ENCODE measurements around the gene EPB42. TPM values are rescaled to one million over a fixed set of nuclear protein-coding genes. Genes with fewer than 3 reads are reported as not detected.

The EPB42 gene
- total and polyA plus RNA-seq, 4 donors = 0.60 TPM; not detected in 3

DNA sequence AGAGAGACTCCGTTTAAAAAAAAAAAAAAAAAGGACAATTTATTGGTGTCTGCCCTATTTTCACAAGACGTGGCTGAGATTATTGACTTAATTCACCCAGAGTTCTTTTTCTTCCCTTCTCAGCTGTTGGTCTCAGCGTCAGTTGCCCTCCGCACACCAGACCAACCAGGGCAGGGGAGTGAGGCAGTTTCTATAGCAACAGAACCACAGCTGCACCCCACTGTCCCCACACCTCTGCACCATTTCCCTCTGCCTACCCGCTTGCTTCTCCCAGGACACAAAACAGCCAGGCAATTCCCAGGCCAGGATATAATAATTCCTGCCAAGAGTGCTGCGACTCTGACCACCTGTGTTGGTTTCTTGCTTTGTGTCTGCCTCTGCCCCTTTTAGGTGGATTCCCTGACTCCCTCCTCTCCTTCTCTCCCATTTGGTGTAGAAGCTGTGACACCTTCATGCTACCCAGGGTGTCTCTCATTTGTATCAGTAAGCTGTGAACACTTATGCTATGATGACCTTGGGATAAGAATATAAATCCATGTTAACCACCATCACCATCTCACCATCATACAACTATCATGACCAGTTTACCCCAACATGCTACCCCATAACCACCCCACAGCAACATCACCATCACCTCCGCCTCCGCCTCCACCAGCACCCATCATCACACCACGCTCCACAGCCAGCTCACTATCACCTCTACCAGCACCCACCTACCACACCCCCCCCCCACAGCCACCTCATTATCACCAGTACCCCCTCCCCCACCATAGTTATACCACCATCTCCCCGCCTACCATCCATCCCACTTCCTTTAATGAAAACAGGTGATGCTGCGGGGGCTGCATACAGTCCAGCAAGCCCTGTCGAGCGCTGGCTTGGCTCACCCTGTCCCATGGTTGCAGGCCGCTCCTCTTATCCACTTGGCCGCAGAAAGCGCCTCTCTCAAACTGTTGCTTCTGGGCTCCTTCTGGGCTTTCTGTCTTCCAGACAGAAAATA is 589 bp downstream of the EPB42 start:
- intact Hi-C loops (cut with DNase I) = no loop called here
- Histone ChIP-seq H3K27me3 (ENCODE audit: control insufficient read depth in 1 of 2, insufficient read depth in 2 of 2, low read length in 1 of 2) (no peaks in the 10 kb centered on the region), H3K4me3 (ENCODE audit: low read length in 2 of 2) (no peak overlapping the region), H3K9me3 (ENCODE audit: control insufficient read depth, low read length) (no peaks in the 10 kb centered on the region), H3K27ac (ENCODE audit: low read depth in 1 of 2, low read length in 2 of 2) (no peak overlapping the region), H3K4me1 (ENCODE audit: control insufficient read depth in 1 of 2, insufficient read depth in 2 of 2, low read length in 2 of 2) (no peaks in the 10 kb centered on the region), H3K36me3 (ENCODE audit: control insufficient read depth in 1 of 2, insufficient read depth in 2 of 2, low read length in 1 of 2) (no peaks in the 10 kb centered on the region)
- no peak for ATAC-seq (ENCODE audit: low FRiP score)
- 89 to 90% methylated on average over 16 of the region's 16 CpGs for WGBS, 2 donors
- no peak for DNase-seq

DNA sequence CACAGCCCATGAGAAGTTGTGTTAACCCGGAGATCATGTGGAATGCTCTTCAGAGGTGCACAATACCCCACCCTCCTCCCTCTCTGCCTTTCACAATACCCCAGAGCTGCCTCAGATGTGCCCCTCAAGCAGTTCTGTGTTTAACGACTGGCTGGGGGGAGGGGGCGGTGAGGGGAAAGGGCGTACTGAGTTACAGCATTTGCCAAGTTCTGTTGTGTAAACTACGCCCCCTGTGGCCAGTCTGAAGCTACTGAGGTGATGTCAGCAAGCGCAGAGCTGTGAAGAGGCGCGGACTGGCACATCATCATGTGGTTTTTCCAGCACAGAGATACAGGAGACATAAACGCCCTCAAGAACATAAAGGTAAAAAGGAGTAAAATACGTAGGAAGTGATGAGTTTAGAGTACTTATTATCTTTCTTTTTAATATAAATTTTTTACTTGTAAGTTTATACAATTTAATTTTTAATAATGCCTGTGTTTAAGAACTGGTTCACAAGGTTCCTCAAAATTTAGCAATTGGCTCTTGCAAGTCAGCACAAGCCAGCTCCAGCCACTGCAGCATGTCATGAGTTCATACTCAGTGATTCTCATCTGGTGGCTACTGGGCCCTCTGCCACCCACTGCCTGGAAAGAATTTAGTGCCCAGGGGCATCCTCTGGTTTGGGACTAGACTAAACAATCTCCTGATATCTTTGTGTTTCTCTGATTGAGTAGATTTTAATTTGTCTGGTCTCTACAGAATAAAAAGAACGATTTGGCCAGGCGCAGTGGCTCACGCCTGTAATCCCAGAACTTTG is 1.7 kb downstream of the EPB42 start:
- Histone ChIP-seq H3K27ac (ENCODE audit: low read depth in 1 of 2, low read length in 2 of 2) (no peak overlapping the region), H3K9me3 (ENCODE audit: control insufficient read depth, low read length) (no peaks in the 10 kb centered on the region), H3K4me3 (ENCODE audit: low read length in 2 of 2) (no peak overlapping the region), H3K4me1 (ENCODE audit: control insufficient read depth in 1 of 2, insufficient read depth in 2 of 2, low read length in 2 of 2) (no peaks in the 10 kb centered on the region), H3K36me3 (ENCODE audit: control insufficient read depth in 1 of 2, insufficient read depth in 2 of 2, low read length in 1 of 2) (no peaks in the 10 kb centered on the region), H3K27me3 (ENCODE audit: control insufficient read depth in 1 of 2, insufficient read depth in 2 of 2, low read length in 1 of 2) (no peaks in the 10 kb centered on the region)
- ATAC-seq (ENCODE audit: low FRiP score) (no peak), DNase-seq (no peak)
- 50 to 53% methylated on average over 13 of the region's 13 CpGs for WGBS, 2 donors
- intact Hi-C loops (cut with DNase I) = no loop called here

DNA sequence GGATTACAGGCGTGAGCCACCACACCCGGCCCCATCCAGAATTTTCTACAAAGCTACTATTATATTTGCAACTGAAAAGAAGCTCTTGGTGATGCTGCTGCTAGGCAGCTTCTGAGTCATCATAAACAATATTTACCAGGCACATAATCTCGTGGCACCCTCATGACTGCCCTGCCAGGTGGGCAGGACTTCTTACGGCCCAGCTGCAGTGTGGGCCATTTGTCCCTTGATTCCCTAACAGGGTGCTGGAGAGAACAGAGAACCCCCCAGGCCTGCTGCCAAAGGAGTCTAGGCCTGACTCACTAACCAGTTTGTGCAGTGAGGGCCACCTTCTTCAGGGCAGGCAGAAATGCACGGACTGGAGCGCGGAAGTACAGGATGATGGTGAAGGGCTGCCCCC is 4.9 kb downstream of the EPB42 start:
- H3K4me1 ChIP-seq (ENCODE audit: control insufficient read depth in 1 of 2, insufficient read depth in 2 of 2, low read length in 2 of 2) = no peaks in the 10 kb centered on the region
- no peaks in the 10 kb centered on the region for H3K9me3 ChIP-seq (ENCODE audit: control insufficient read depth, low read length)
- no peak overlapping the region for H3K4me3 ChIP-seq (ENCODE audit: low read length in 2 of 2)
- H3K27ac ChIP-seq (ENCODE audit: low read depth in 1 of 2, low read length in 2 of 2) = no peak overlapping the region
- ATAC-seq (ENCODE audit: low FRiP score) (no peak), DNase-seq (no peak)
- WGBS, 2 donors = 82 to 83% methylated on average over 7 of the region's 7 CpGs
- no peaks in the 10 kb centered on the region for H3K36me3 ChIP-seq (ENCODE audit: control insufficient read depth in 1 of 2, insufficient read depth in 2 of 2, low read length in 1 of 2)
- no peaks in the 10 kb centered on the region for H3K27me3 ChIP-seq (ENCODE audit: control insufficient read depth in 1 of 2, insufficient read depth in 2 of 2, low read length in 1 of 2)
- intact Hi-C loops (cut with DNase I) = no loop called here

DNA sequence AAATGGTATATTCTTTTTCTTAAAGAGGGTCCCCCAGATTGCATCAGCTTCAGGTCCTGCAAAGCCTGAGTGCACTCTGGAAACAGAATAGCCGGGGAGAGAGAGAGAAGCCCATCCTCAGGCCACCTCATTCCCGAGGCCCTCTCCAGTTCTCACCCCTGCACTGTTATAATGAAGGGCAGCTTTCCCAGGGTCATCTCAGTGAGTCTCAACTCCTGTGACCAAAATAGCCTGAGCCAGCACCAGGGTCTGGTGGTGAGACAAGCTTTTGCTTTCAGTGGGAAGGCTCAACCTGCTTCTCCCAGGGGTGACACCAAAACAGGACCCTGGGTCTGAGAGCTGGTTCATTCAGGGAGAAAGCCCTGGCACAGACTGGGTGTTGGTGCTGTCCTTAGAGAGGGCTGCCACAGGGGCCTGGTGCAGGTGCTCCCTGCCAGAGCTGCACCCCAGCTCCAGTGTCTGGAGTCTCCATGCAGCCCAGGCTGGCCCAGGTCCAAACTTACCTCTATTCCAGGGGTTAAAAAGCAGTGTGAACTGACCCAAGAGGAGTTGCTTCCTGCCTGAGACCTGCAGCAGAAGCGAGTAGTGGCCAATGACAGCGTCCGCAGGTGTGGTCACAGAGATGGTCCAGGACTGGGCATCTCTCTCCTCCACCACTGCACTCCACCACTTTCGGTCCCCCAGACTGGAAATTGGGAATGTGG is 6.1 kb downstream of the EPB42 start:
- no peak overlapping the region for H3K27ac ChIP-seq (ENCODE audit: low read depth in 1 of 2, low read length in 2 of 2)
- no peaks in the 10 kb centered on the region for H3K9me3 ChIP-seq (ENCODE audit: control insufficient read depth, low read length)
- H3K27me3 ChIP-seq (ENCODE audit: control insufficient read depth in 1 of 2, insufficient read depth in 2 of 2, low read length in 1 of 2) = no peaks in the 10 kb centered on the region
- ATAC-seq (ENCODE audit: low FRiP score) (no peak), DNase-seq (no peak)
- no peaks in the 10 kb centered on the region for H3K4me1 ChIP-seq (ENCODE audit: control insufficient read depth in 1 of 2, insufficient read depth in 2 of 2, low read length in 2 of 2)
- WGBS, 2 donors = 80 to 85% methylated on average over 6 of the region's 6 CpGs
- no peak overlapping the region for H3K4me3 ChIP-seq (ENCODE audit: low read length in 2 of 2)
- intact Hi-C loops (cut with DNase I) = no loop called here
- no peaks in the 10 kb centered on the region for H3K36me3 ChIP-seq (ENCODE audit: control insufficient read depth in 1 of 2, insufficient read depth in 2 of 2, low read length in 1 of 2)

DNA sequence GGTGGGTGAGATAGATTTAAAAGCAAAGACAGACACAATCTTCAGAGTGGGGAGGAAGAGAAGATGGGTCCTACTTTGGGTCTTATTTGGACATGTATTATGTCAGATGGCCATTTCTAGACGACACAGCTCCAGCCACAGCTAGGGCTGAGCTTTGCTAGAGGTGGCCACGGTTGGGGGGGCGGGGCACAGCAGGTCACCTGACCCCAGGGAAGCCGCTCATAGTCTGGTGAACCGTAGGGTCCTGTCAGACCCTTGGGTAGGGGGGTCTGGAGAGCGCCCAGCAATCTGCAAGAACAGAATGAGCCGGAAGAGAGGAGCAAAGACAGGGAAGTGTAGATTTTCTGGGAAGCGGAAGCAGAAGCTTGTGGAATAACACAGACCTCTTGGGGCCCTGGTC is 6.6 kb downstream of the EPB42 start:
- no peaks in the 10 kb centered on the region for H3K4me1 ChIP-seq (ENCODE audit: control insufficient read depth in 1 of 2, insufficient read depth in 2 of 2, low read length in 2 of 2)
- intact Hi-C loops (cut with DNase I) = no loop called here
- ATAC-seq (ENCODE audit: low FRiP score) = no peak
- H3K9me3 ChIP-seq (ENCODE audit: control insufficient read depth, low read length) = no peaks in the 10 kb centered on the region
- no peaks in the 10 kb centered on the region for H3K36me3 ChIP-seq (ENCODE audit: control insufficient read depth in 1 of 2, insufficient read depth in 2 of 2, low read length in 1 of 2)
- DNase-seq = no peak
- H3K27ac ChIP-seq (ENCODE audit: low read depth in 1 of 2, low read length in 2 of 2) = no peak overlapping the region
- no peaks in the 10 kb centered on the region for H3K27me3 ChIP-seq (ENCODE audit: control insufficient read depth in 1 of 2, insufficient read depth in 2 of 2, low read length in 1 of 2)
- H3K4me3 ChIP-seq (ENCODE audit: low read length in 2 of 2) = no peak overlapping the region
- 73 to 76% methylated on average over 8 of the region's 8 CpGs for WGBS, 2 donors

DNA sequence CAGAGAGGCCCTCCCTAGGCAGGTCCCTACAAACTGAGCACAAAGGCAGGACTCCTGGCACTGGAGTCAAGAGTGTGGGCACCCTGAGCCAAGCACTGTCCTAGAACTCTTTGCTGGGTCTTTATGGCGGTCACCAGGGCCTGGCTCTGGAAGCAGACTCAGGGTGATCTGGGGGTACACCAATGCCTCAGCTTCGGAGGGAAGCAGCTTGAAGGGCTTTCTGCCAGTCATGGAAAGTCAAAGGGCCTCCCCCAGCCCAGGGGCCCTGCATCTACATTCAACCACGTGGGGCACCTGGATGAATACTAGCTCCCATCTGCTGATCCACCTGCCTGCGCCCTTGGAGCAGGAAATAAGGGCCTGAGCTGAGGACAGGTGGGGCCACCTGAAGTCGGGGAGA is 7.4 kb downstream of the EPB42 start:
- no peaks in the 10 kb centered on the region for H3K27me3 ChIP-seq (ENCODE audit: control insufficient read depth in 1 of 2, insufficient read depth in 2 of 2, low read length in 1 of 2)
- ATAC-seq (ENCODE audit: low FRiP score) (no peak), DNase-seq (no peak)
- no peaks in the 10 kb centered on the region for H3K9me3 ChIP-seq (ENCODE audit: control insufficient read depth, low read length)
- intact Hi-C loops (cut with DNase I) = no loop called here
- no peaks in the 10 kb centered on the region for H3K36me3 ChIP-seq (ENCODE audit: control insufficient read depth in 1 of 2, insufficient read depth in 2 of 2, low read length in 1 of 2)
- 86 to 89% methylated on average over 5 of the region's 5 CpGs for WGBS, 2 donors
- H3K4me1 ChIP-seq (ENCODE audit: control insufficient read depth in 1 of 2, insufficient read depth in 2 of 2, low read length in 2 of 2) = no peaks in the 10 kb centered on the region
- no peak overlapping the region for H3K4me3 ChIP-seq (ENCODE audit: low read length in 2 of 2)
- no peak overlapping the region for H3K27ac ChIP-seq (ENCODE audit: low read depth in 1 of 2, low read length in 2 of 2)

DNA sequence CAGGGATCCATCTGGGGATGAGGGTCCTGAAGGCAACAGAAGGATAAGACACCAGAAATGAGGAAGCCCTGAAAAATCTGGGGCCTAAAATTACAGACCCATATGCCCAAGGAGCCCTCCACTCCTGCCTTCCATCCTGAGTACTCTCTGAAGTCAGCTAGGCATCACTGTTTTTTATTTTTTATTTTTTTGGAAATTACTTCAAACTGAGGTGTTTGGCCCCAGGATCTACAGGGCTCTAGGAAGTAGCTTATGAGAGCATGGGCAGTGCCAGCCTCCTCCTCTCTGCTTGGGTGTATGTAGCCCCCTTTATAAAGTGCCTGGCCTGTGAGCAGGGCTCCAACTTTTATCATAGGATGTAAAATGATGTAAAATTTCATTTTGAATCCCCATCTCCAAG is 7.9 kb downstream of the EPB42 start:
- H3K27me3 ChIP-seq (ENCODE audit: control insufficient read depth in 1 of 2, insufficient read depth in 2 of 2, low read length in 1 of 2) = no peaks in the 10 kb centered on the region
- no peak for DNase-seq
- H3K4me3 ChIP-seq (ENCODE audit: low read length in 2 of 2) = no peak overlapping the region
- no peaks in the 10 kb centered on the region for H3K4me1 ChIP-seq (ENCODE audit: control insufficient read depth in 1 of 2, insufficient read depth in 2 of 2, low read length in 2 of 2)
- H3K27ac ChIP-seq (ENCODE audit: low read depth in 1 of 2, low read length in 2 of 2) = no peak overlapping the region
- ATAC-seq (ENCODE audit: low FRiP score) = no peak
- H3K36me3 ChIP-seq (ENCODE audit: control insufficient read depth in 1 of 2, insufficient read depth in 2 of 2, low read length in 1 of 2) = no peaks in the 10 kb centered on the region
- intact Hi-C loops (cut with DNase I) = no loop called here
- H3K9me3 ChIP-seq (ENCODE audit: control insufficient read depth, low read length) = no peaks in the 10 kb centered on the region

DNA sequence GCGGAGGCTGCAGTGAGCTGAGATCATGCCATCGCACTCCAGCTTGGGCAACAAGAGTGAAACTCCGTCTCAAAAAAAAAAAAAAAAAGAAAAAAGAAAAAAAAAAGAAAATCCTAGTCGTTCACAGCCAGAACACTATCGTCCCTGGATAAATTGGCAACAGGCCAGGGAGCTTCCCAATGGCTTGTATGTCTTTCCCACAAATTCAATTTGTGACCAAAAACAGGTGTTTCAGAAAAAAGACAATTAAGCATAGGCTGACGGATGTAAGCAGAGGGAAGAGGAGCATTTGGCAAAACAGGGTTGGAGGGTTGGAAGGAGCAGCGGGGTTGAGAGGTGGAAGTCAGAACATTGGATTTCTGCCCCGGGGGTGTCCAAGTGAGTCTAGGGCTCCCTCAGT is 8.5 kb downstream of the EPB42 start:
- no peak for DNase-seq
- 80 to 83% methylated on average over 8 of the region's 8 CpGs for WGBS, 2 donors
- Histone ChIP-seq H3K36me3 (ENCODE audit: control insufficient read depth in 1 of 2, insufficient read depth in 2 of 2, low read length in 1 of 2) (no peaks in the 10 kb centered on the region), H3K4me3 (ENCODE audit: low read length in 2 of 2) (no peak overlapping the region), H3K9me3 (ENCODE audit: control insufficient read depth, low read length) (no peaks in the 10 kb centered on the region), H3K4me1 (ENCODE audit: control insufficient read depth in 1 of 2, insufficient read depth in 2 of 2, low read length in 2 of 2) (no peaks in the 10 kb centered on the region), H3K27me3 (ENCODE audit: control insufficient read depth in 1 of 2, insufficient read depth in 2 of 2, low read length in 1 of 2) (no peaks in the 10 kb centered on the region), H3K27ac (ENCODE audit: low read depth in 1 of 2, low read length in 2 of 2) (no peak overlapping the region)
- no peak for ATAC-seq (ENCODE audit: low FRiP score)
- intact Hi-C loops (cut with DNase I) = no loop called here
